Choroid plexus epithelial cell (primary cell): ENCODE measurements around the gene ZCCHC14.

Experiments
- DNase-seq: peaks from one replicate; pipeline ENCODE4 v3.0.0-alpha.2; 2010; ENCODE audit warnings: low read depth
- H3K4me3 ChIP-seq: 2 replicates; pipeline ENCODE4 v1.5.1; 2011; ENCODE audit warnings: low read depth, mild to moderate bottlenecking, control low read depth, low read length, moderate library complexity
- TF ChIP-seq, protein P1 (sequence below): conservative IDR thresholded peaks from 2 replicates; pipeline ENCODE4 v1.5.1; 2011; ENCODE audit warnings: low read depth, mild to moderate bottlenecking, control low read depth, inconsistent platforms, low read length, moderate library complexity

ZCCHC14 gene

GRCh38 chr16:87358696-87359095 is 134.1 kb downstream of the ZCCHC14 start:
- TF ChIP-seq, protein P1, sequence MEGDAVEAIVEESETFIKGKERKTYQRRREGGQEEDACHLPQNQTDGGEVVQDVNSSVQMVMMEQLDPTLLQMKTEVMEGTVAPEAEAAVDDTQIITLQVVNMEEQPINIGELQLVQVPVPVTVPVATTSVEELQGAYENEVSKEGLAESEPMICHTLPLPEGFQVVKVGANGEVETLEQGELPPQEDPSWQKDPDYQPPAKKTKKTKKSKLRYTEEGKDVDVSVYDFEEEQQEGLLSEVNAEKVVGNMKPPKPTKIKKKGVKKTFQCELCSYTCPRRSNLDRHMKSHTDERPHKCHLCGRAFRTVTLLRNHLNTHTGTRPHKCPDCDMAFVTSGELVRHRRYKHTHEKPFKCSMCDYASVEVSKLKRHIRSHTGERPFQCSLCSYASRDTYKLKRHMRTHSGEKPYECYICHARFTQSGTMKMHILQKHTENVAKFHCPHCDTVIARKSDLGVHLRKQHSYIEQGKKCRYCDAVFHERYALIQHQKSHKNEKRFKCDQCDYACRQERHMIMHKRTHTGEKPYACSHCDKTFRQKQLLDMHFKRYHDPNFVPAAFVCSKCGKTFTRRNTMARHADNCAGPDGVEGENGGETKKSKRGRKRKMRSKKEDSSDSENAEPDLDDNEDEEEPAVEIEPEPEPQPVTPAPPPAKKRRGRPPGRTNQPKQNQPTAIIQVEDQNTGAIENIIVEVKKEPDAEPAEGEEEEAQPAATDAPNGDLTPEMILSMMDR, result no peak
- no peak for DNase-seq
- H3K4me3 ChIP-seq, result no peak overlapping the region

DNA sequence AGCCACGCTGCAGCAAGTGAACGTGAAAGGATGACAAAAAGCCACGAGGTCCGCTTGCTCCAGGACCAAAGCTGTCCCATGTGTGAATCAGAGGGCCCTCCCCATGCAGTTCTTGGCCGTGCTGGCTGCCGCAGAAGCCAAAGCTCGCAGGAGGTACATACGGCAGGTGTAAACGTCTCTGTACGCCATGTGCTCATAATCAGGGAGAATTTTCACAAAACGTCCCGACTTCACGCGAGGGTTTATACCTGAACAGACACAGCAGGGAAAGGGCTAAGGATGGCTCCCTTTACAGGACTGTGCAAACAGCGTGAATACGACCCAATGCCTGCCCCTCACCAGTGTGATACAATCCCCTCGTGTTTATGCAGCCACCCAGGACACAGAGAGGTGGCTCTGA is 134.6 kb downstream of the ZCCHC14 start:
- no peak overlapping the region for H3K4me3 ChIP-seq
- TF ChIP-seq, protein P1, result no peak
- DNase-seq, result no peak

DNA sequence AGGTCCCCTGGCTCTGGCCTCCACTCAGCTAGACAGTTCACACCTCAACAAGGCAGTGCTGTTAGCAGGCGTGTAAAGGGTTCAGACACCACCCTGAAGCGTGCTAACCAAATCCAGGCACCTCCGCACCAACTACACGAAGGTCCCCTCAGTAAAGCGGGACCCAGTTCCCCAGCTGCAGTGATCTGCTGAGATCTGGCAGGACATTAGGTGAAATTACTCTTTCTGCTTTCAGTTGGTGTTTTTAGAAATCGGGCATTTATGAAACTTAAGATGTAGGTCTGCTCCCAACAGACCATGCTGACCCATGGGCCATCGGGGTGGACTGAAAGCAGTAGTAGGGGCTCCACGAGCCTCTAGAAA is 136.4 kb downstream of the ZCCHC14 start:
- TF ChIP-seq, protein P1, result no peak
- no peak overlapping the region for H3K4me3 ChIP-seq
- DNase-seq, result no peak
